GM12801 (cell line): ENCODE data around the gene CCDC13.

ENCODE experiments used
- CTCF ChIP-seq: IDR thresholded peaks from one replicate; pipeline ENCODE4 v1.5.1; 2011; ENCODE audit warnings: control low read depth; ENCODE audit not compliant: insufficient read length; ENCODE audit errors: extremely low read depth

The CCDC13 gene

DNA sequence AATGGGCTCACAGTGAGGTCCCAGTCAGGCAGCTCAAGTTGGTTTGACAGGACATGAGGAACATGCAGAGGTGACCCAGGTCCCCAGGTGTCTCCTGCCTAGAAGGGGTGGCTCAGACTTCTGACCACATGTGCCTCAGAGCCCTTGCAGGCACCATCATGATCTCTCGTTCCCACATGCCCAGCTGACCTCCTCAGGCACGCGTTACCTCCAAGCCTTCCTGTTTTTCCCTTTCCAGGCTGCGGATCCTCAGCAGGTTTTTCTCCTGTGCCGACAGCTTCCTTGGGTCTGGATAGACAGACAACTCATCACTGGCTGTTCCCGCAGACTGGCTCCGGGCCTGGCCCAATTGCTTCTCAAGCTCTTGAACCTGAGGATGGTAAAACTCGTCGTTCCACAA lies 30.4 kb downstream of the CCDC13 start:
- no peak for TF ChIP-seq CTCF

GRCh38 chr3:42742259-42742658 lies 30.8 kb downstream of the CCDC13 start:
- no peak for TF ChIP-seq CTCF

DNA sequence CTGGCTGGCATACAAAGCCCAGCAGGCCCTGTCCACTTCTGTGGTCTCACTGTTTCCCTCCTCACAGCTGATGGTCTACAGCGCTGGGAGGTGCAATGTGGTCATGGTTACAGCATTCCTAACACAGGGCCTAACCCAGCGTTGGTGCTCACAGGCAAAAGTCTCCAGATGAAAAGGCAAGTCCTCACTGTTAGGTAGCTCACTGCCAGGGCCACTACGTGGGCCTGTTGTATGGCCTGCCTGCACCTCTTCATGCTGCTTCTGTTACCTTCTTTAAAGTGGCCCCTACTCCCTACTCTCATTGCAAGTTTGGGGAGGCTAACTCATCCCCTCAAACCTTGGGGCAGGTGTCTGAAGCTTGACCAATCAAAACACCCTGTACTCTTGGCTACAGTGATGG lies 31.3 kb downstream of the CCDC13 start:
- no peak for TF ChIP-seq CTCF

- no peak for TF ChIP-seq CTCF
Measured at GRCh38 chr3:42739401-42740158, 33.5 kb downstream of the CCDC13 start.

GRCh38 chr3:42736531-42736930 lies 36.5 kb downstream of the CCDC13 start:
- TF ChIP-seq CTCF, result no peak

- no peak for TF ChIP-seq CTCF
Measured at GRCh38 chr3:42736081-42736480, 37.0 kb downstream of the CCDC13 start.

DNA sequence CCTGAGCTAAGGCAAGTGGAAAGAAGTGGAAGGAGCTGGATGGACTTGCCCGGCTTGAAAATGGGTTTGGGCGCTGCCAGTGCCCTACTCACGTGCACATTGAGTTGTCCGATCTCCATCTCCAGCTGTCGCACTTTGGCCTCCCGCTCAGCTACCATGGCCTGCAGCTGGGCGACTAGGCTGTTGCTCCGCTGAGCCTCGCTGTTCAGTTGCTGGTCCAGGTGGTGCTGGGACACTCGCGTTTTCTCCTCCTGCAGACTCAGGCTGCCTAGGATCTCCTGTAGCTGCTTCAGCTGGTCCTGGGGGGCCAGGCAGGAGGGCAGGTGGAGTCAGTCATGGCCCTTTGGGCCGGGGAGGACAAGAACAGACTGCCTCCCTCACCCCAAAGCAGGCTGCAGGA lies 37.4 kb downstream of the CCDC13 start:
- no peak for TF ChIP-seq CTCF
